Upper lobe of left lung (tissue), 6 donors: ENCODE results near the gene GSTO2. TPM values are rescaled to one million over a fixed set of nuclear protein-coding genes. Genes with fewer than 3 reads are reported as not detected.

Experiments used
- ATAC-seq, 2 donors: fragments of 200-7000 bp; cut with Tn5 transposase; one replicate each; pipeline ENCODE4 v1.9.1; 2022; ENCODE audit warnings: mild to moderate bottlenecking in 2 of 2, moderate library complexity in 2 of 2; ENCODE audit not compliant: low FRiP score in 2 of 2
- DNase-seq, 2 donors: peaks; one replicate each; pipeline ENCODE4 v3.0.0-alpha.2; 2019 to 2020
- H3K27ac ChIP-seq, 4 donors: fragments of 200-600 bp; sonication (generic); one replicate each; pipeline ENCODE4 v1.5.1; 2016 to 2019
- H3K27me3 ChIP-seq, 4 donors: fragments of 200-600 bp; sonication (generic); one replicate each; pipeline ENCODE4 v1.5.1; 2017 to 2019
- H3K36me3 ChIP-seq, 4 donors: fragments of 200-600 bp; sonication (generic); one replicate each; pipeline ENCODE4 v1.5.1; 2016 to 2019
- H3K4me1 ChIP-seq, 4 donors: fragments of 200-600 bp; sonication (generic); one replicate each; pipeline ENCODE4 v1.5.1; 2018 to 2019
- H3K4me3 ChIP-seq, 4 donors: fragments of 200-600 bp; sonication (generic); one replicate each; pipeline ENCODE4 v1.5.1; 2017 to 2019; ENCODE audit warnings: mild to moderate bottlenecking in 2 of 4, moderate library complexity in 1 of 4
- H3K9me3 ChIP-seq, 4 donors: fragments of 200-600 bp; sonication (generic); one replicate each; pipeline ENCODE4 v1.5.1; 2018 to 2019
- EP300 ChIP-seq, 4 donors: sonication (generic); formaldehyde crosslinking; IDR thresholded peaks; one replicate each; pipeline ENCODE4 v1.5.1; 2017; ENCODE audit warnings: antibody characterized with exemption in 4 of 4, control low read depth in 2 of 4
- POLR2A ChIP-seq, 4 donors: fragments of 450-650 bp; IDR thresholded peaks; one replicate each; pipeline ENCODE4 v1.5.1; 2016 to 2017; ENCODE audit warnings: antibody characterized with exemption in 4 of 4, mild to moderate bottlenecking in 2 of 4
- POLR2AphosphoS5 ChIP-seq, 2 donors: sonication (generic); formaldehyde crosslinking; IDR thresholded peaks; one replicate each; pipeline ENCODE4 v1.5.1; 2017; ENCODE audit warnings: antibody characterized with exemption in 2 of 2
- WGBS, 2 donors: methylation state at CpG; one replicate each; pipeline ENCODE4 v1.1.5; 2017 to 2018; 5-methylcytosine and 5-hydroxymethylcytosine counted together
- total RNA-seq, 6 donors: library from RNA; depleted of rRNA in 4 of 6; stranded (reverse); fragments of >200 nt in 4 of 6; gene quantifications; one replicate each; pipeline versions ENCODE4 v1.1.0 to v1.2.1, GENCODE V29; 2016 to 2021
- TF ChIP-seq, protein P1 (sequence below), 6 experiments: fragments of 450-650 bp in 4 of 6; fragments of 200-600 bp in 2 of 6; sonication (generic) in 2 of 6; IDR thresholded peaks; one replicate each; pipeline ENCODE4 v1.5.1; 2016 to 2019; ENCODE audit warnings: antibody characterized with exemption in 6 of 6
- donor health status: DM: no; HTN: no; CAD: no; lungs with moderate emphysema.
- donor health status: DM: no; HTN: yes; CAD: no; lungs with severe emphysema.

Gene GSTO2
- total RNA-seq, 6 donors from 2014 or later, result 2.8 to 11.2 (median 7.8) TPM

DNA sequence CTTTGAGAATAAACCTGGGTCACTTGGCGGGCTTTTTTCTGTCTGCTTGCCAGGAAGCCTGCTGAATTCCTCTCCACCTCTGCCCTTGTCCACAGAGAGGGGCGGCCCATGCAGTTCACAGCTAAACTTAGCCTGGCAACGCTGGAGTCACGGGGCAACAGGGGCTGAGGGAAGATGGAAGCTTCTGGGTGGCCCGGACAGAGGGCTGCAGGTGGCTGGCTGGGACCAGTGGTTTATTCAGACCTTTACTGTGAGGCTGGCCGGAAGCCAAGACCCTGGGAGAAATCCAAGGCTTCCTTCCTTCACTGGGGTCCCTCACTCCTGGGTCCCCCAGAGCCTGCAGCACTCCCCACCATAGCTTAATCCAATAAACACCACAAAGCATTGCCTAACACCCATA is 52.2 kb downstream of the GSTO2 start:
- peaks cover 97 to 100% (median 98%) of the 10 kb centered on the region in 4 donors for H3K4me1 ChIP-seq
- ATAC-seq (no peak), DNase-seq (no peak)
- TF ChIP-seq EP300 (IDR thresholded peaks at IDR 0.05) (no peak), POLR2AphosphoS5 (IDR thresholded peaks at IDR 0.05) (no peak), POLR2A (IDR thresholded peaks at IDR 0.05) (no peak)
- TF ChIP-seq, protein P1, sequence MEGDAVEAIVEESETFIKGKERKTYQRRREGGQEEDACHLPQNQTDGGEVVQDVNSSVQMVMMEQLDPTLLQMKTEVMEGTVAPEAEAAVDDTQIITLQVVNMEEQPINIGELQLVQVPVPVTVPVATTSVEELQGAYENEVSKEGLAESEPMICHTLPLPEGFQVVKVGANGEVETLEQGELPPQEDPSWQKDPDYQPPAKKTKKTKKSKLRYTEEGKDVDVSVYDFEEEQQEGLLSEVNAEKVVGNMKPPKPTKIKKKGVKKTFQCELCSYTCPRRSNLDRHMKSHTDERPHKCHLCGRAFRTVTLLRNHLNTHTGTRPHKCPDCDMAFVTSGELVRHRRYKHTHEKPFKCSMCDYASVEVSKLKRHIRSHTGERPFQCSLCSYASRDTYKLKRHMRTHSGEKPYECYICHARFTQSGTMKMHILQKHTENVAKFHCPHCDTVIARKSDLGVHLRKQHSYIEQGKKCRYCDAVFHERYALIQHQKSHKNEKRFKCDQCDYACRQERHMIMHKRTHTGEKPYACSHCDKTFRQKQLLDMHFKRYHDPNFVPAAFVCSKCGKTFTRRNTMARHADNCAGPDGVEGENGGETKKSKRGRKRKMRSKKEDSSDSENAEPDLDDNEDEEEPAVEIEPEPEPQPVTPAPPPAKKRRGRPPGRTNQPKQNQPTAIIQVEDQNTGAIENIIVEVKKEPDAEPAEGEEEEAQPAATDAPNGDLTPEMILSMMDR (IDR thresholded peaks at IDR 0.05), result no peak
- 68 to 70% methylated on average over 2 to 6 of the region's 6 CpGs for WGBS, 2 donors
- no peaks in the 10 kb centered on the region for H3K27me3 ChIP-seq
- H3K9me3 ChIP-seq, result no peaks in the 10 kb centered on the region
- peaks cover 0 to 12% (median under 1%) of the 10 kb centered on the region in 4 donors for H3K36me3 ChIP-seq
- peak overlapping the region; percentile 70 to 100 (median 94) for H3K27ac ChIP-seq
- no peak overlapping the region for H3K4me3 ChIP-seq

DNA sequence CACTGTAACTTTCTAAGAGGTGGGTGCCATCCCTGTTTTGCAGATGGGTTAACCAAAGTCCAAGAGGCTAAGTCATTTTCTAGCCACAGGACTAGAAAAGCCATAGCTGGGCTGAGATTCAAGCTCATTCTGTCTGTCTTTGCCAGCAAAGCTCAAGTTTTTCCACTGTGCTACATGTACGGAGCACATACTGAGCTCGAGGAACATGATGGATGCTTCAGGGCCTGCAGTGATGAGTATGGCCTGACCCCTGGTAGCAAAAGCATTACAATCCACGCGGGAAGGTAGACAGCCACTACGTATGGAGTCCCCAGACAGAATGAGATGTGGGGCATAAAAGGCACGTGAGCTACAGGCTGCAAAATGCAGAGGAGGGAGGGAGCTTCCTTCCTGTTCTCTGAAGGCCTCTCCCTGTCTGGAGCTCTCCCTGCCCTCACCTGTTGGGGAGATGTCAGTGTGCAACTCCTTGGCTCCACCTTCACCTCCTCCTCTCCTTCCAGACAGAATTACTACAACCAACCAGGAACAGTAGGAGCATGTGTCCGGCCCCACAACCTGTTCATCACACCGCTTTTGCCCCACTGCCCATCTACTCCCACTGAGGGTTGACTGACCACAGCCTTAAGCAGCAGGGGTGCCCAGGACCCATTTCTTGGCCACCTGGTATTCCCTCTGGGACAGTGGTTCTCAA is 52.9 kb downstream of the GSTO2 start:
- no peak for TF ChIP-seq EP300 (IDR thresholded peaks at IDR 0.05)
- no peak for TF ChIP-seq POLR2AphosphoS5 (IDR thresholded peaks at IDR 0.05)
- TF ChIP-seq POLR2A (IDR thresholded peaks at IDR 0.05), result no peak
- TF ChIP-seq, protein P1 (IDR thresholded peaks at IDR 0.05), result no peak
- Histone ChIP-seq H3K27me3 (no peaks in the 10 kb centered on the region), H3K4me3 (no peak overlapping the region), H3K9me3 (no peaks in the 10 kb centered on the region), H3K4me1 (peaks cover 97 to 100% (median 100%) of the 10 kb centered on the region in 4 donors), H3K27ac (peak overlapping the region; percentile 88 to 100 (median 94)), H3K36me3 (peaks cover 0 to 12% (median 0%) of the 10 kb centered on the region in 4 donors)
- no peak for ATAC-seq
- no peak for DNase-seq
- WGBS, 2 donors, result 64 to 65% methylated on average over 8 of the region's 8 CpGs

DNA sequence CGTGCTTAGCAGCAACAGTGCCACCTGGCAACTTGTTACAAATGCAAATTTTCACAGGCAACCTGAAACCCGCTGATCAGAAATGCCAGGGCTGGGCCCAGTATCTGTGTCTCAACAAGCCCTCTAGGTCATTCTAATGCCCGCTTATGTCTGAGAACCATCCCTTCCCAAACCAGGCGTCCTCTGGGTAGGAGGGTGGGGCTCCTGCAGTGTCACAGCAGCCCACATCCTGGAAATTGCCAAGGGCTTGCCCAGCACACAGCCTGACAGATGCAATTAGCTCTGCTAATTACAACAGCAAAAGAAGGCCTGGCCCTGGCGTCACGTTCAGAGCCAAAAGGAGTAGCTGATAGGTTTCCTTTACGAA is 53.4 kb downstream of the GSTO2 start:
- WGBS, 2 donors, result 17 to 40% methylated on average over 7 of the region's 7 CpGs
- Histone ChIP-seq H3K9me3 (no peaks in the 10 kb centered on the region), H3K4me1 (peaks cover 100% of the 10 kb centered on the region in 4 donors), H3K4me3 (no peak overlapping the region), H3K27me3 (no peaks in the 10 kb centered on the region), H3K36me3 (peaks cover 0 to 12% (median 0%) of the 10 kb centered on the region in 4 donors), H3K27ac (peak overlapping the region; percentile 88 to 100 (median 94))
- DNase-seq (peak in 1 of 2 donors; percentile 79), ATAC-seq (peak in 1 of 2 donors; percentile 24)
- TF ChIP-seq, protein P1 (IDR thresholded peaks at IDR 0.05), result no peak
- TF ChIP-seq EP300 (IDR thresholded peaks at IDR 0.05), result peak in 2 of 4 donors; percentile 72 to 83
- no peak for TF ChIP-seq POLR2A (IDR thresholded peaks at IDR 0.05)
- peak; percentile 73 to 79 for TF ChIP-seq POLR2AphosphoS5 (IDR thresholded peaks at IDR 0.05)

DNA sequence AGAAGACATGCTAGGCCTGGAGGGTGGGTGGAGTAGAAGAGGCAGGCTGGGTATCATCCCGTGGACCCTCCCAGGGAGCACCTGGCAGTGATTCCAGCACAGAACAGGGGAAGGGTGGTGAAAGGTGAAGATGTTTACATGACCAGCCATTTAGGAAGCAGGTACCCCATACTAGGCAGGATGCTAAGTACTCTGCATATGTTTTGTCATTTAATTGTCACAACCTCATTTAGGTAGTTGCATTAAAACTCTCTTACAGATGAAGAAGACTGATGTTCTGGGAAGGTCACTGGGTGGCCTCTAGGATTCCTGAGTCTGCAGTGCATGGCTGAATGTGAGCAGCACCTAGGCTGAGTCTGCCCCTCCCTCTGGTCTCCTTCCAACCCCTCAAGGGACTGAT is 54.1 kb downstream of the GSTO2 start:
- no peak overlapping the region for H3K4me3 ChIP-seq
- peak overlapping the region; percentile 88 to 100 (median 94) for H3K27ac ChIP-seq
- H3K4me1 ChIP-seq, result peaks cover 100% of the 10 kb centered on the region in 4 donors
- H3K27me3 ChIP-seq, result no peaks in the 10 kb centered on the region
- no peak for ATAC-seq
- WGBS, 2 donors, result 80 to 95% methylated on average over 1 of the region's 1 CpG
- no peak for TF ChIP-seq EP300 (IDR thresholded peaks at IDR 0.05)
- TF ChIP-seq, protein P1 (IDR thresholded peaks at IDR 0.05), result no peak
- no peak for TF ChIP-seq POLR2A (IDR thresholded peaks at IDR 0.05)
- no peak for TF ChIP-seq POLR2AphosphoS5 (IDR thresholded peaks at IDR 0.05)
- H3K9me3 ChIP-seq, result no peaks in the 10 kb centered on the region
- peaks cover 0 to 12% (median 0%) of the 10 kb centered on the region in 4 donors for H3K36me3 ChIP-seq
- no peak for DNase-seq
